CMK (cell line): ENCODE measurements around the gene REEP3.
"Not testable (repeated sequence)": the region's sequence is repeated elsewhere in the genome, so short reads cannot be mapped to it uniquely, and the experiment has no call there.

ENCODE experiments used
- DNase-seq: peaks from one replicate; pipeline ENCODE4 v3.0.0-alpha.2; 2010; ENCODE audit warnings: low read depth

Gene REEP3

GRCh38 chr10:63630085-63630930 lies 109.1 kb downstream of the REEP3 start:
- DNase-seq: peak; percentile 69

DNA sequence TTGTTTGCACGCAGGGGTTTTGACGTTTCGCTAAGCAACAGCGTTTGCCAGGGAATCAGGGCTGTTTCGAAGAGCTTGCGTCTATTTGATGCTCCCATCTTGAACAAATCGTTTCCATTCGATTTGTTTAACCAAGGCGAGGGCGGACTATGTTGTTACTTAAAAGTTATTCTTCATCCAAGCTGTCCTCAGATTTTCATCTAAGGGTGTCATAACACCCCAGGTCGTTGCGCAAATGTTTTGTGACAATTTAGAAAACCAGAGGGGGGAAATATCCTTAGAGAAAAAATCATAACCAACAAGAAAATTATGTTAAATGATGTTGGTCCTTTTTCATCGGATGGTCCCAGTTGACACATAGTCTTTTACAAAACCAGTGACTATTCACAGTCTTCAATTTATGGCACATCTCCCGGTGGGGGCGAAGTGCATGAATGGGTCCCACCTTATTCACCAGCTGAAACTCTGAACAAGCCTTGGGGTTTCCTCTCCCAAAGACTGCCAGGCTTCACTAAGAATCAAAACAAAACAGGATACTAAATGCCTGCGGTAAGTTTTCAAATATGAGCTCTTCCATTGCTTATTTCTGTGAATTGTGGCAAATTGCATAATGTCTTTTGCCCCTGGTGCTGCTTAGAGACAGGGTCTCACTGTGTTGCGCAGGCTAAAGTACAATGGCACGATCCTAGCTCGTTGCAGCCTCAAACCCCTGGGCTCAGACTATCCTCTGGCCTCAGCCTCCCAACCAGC lies 109.9 kb downstream of the REEP3 start:
- DNase-seq: no peak

DNA sequence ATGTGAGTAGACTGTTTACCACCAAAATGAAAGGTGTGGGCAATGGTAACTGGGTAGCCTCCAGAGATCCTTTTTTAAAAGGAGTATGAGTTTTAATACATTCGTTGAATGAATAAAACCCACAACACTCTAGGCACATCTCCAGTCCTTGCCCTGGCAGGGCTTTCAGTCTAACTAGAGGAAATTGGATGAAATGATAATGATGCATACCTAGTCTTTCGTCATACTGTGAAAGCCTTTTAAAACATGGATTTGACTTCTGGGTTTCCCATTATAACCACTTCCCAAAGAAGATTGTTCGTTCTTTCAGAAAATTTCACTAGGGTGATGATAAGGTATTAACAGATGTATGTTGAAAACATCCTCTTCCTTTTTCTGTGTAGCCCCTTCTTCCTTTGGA lies 110.8 kb downstream of the REEP3 start:
- no peak for DNase-seq

- DNase-seq: peak; percentile 12
These were observed 112.7 kb downstream of the REEP3 start for GRCh38 chr10:63633677-63634487.

GRCh38 chr10:63634488-63635065 lies 113.4 kb downstream of the REEP3 start:
- no peak for DNase-seq

DNA sequence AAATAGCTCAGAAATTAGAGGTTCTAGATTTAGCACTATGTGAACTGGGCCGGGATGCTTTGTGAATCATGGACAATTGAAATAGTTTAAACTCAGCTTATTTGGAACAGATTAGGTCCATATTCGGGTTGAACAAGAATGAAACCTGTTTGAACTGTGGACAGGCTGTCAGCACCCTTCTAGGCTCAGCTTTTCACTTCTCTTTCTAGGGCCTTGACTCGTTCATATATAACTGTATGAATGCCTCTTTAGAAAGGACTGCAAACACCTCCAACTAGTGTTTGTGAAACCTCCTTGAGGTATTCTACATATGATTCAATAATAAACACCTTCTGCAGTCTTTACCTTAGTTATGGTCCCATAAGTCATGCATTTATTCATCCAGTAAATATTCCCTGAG lies 115.6 kb downstream of the REEP3 start:
- DNase-seq: no peak

GRCh38 chr10:63637901-63638327 lies 116.7 kb downstream of the REEP3 start:
- no peak for DNase-seq

DNA sequence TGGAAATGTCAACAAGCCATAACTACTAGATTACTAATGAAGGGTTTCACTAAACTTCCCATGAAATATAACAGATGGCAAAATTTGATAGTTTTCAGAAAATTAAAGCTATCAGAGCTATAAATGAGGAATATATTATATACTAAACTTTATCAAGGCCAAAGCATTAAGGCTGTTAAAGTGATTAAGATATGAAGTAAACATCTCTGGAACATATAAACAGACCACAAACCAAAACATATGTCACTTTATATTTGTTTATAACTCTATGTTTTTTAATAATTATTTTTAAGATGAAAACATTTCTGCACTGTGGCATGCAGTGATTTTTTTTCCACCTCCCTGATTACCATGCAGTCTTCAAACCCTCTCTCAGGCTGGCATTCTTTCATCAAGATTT lies 120.2 kb downstream of the REEP3 start:
- no peak for DNase-seq

- no peak for DNase-seq
These were observed 120.6 kb downstream of the REEP3 start for GRCh38 chr10:63641799-63642198.

- no peak for DNase-seq
These were observed 121.6 kb downstream of the REEP3 start for GRCh38 chr10:63642808-63643207.

- no peak for DNase-seq
These were observed 123.4 kb downstream of the REEP3 start for GRCh38 chr10:63644418-63645142.

DNA sequence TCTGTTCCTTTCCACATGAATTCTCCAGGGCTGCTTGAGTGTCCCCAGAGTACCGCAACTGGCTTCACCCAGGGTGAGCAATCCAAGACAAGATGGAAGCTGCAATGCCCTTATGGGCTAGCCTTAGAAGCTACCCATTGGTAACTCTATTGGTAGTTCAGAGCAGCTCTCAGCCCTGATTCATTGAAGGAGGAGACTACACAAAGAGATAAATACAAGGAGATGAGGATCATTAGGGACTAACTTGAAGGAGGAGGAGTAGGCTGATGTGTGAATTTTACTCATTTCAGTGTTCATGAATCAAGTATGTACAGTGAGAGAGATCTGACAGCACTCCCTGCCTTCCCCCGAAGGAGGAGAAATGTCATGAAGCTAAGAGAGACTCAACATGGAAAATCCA lies 124.0 kb downstream of the REEP3 start:
- no peak for DNase-seq

- no peak for DNase-seq
These were observed 125.3 kb downstream of the REEP3 start for GRCh38 chr10:63646491-63646890.

DNA sequence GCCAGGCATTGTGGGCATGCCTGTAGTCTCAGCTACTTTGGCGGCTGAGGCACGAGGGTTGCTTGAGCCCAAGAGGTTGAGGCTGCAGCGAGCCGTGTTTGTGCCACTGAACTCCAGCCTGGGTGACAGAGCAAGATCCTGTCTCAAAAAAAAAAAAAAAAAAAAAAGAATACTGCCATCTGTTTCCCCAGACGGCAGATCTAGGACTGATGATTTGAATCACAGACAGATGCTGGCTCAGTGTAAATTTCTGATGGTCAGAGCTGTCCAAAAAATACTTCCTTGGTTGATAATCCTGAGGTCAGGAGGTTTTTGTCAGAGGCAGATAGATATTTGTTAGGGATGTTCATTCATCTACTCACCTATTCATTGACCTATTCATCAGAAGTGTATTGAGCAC lies 130.7 kb downstream of the REEP3 start:
- DNase-seq: no peak

DNA sequence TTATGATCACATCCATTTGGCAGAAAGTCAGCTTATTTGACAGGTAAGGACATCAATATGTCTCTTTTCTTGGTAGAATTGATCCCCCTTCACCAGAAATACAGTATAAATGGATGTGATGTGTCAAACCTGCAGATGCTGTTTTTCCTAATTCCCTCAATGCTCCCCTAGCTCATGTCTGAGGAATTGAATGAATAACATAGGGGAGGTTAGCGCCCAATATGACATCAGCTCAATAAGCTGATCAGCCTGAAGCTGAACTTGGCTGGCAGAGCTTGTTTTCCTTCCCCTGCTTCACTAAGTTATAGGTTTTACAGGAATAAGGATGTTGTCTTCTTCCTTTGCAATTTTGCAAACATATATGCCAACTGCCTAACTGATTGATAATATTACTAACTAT lies 132.5 kb downstream of the REEP3 start:
- no peak for DNase-seq

GRCh38 chr10:63657761-63658160 lies 136.6 kb downstream of the REEP3 start:
- no peak for DNase-seq

GRCh38 chr10:63660941-63661340 lies 139.7 kb downstream of the REEP3 start:
- not testable (repeated sequence) for DNase-seq

GRCh38 chr10:63661347-63661746 lies 140.1 kb downstream of the REEP3 start:
- no peak for DNase-seq

- DNase-seq: no peak
These were observed 143.2 kb downstream of the REEP3 start for GRCh38 chr10:63664341-63664885.

- not testable (repeated sequence) for DNase-seq
These were observed 143.9 kb downstream of the REEP3 start for GRCh38 chr10:63665006-63665580.

- no peak for DNase-seq
These were observed 144.5 kb downstream of the REEP3 start for GRCh38 chr10:63665670-63666134.
